ENCODE measurements around the gene GAN. TPM values are rescaled to one million over a fixed set of nuclear protein-coding genes. Genes with fewer than 3 reads are reported as not detected.

Gene GAN
- total RNA-seq, 1 experiment from 2014 or later, result 5.3 TPM

DNA sequence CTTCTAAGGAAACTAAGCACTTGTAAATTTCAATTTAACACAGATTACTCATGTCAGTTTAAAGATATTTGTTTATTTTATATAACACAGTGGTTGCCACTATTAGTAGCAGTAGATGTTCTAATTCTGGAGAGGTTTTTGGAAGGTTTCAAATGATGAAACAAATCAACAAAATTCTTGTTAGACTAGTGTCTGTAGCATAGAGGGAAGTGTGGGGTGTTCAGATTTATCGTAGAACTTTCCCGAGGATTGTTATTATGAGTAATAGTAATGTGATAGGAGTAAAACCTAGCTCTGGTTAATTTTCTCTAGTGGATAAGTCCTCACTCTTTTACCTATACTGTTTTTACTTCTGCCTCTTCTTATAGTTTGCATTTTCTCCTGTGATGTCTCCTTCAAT, 6.3 kb downstream of the GAN start:
- intact Hi-C loops (cut with micrococcal nuclease), result no loop called here

DNA sequence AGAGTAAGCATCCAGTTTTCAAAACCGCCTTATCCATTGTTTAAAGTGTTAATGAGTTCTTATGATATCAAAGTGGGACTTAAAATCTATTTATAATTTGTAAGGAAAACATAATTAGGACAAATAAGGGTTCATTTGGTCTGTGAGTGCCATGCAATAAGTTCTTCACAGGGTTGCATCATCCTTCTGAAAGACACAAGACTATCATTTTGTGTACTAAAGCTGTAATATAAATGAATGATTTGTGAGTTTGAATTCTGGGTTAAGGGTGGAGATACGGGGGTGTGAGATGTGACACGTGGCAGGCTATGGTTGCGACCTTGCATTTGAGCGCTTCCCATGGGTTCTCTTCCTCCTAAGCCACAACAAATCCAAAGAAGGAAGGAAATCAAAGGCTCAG, 6.8 kb downstream of the GAN start:
- no peaks in the 10 kb centered on the region for H3F3A ChIP-seq (ENCODE audit: low read length, unreplicated experiment)
- no peak overlapping the region for H3K9ac ChIP-seq (ENCODE audit: low read length)
- TF ChIP-seq EZH2 (IDR thresholded peaks at IDR 0.05; ENCODE audit: low read length, unreplicated experiment) (no peak), CTCF (conservative IDR thresholded peaks at IDR 0.05; ENCODE audit: low read depth, low read length) (no peak), EZH2phosphoT487 (IDR thresholded peaks at IDR 0.05; ENCODE audit: borderline replicate concordance, low read length) (no peak)
- no peaks in the 10 kb centered on the region for H3K27me3 ChIP-seq (ENCODE audit: low read length)
- ChIA-PET CTCF (no interaction called here), POLR2A (ENCODE audit: unreplicated experiment) (no interaction called here)
- peaks cover 14% of the 10 kb centered on the region for H3K4me1 ChIP-seq (ENCODE audit: insufficient read depth, low read length)
- no peak overlapping the region for H3K4me3 ChIP-seq (ENCODE audit: low read length)
- DNase-seq (no peak), ATAC-seq (no peak)
- no TSS peak for BruUV-seq (replicated peaks)
- no peak overlapping the region for H2AFZ ChIP-seq (ENCODE audit: low read length)
- intact Hi-C loops (cut with micrococcal nuclease), result no loop called here
- no peaks in the 10 kb centered on the region for H3K9me2 ChIP-seq (replicated peaks; ENCODE audit: low read length)
- no peaks in the 10 kb centered on the region for H3K9me3 ChIP-seq (ENCODE audit: low read length)
- 0 out of 2 replicates have a peak, but pooled peaks cover 13% of the 10 kb centered on the region for H4K20me1 ChIP-seq (ENCODE audit: low read length)
- no peak overlapping the region for H3K4me2 ChIP-seq (ENCODE audit: low read length)
- H3K27ac ChIP-seq (ENCODE audit: low read length), result no peak overlapping the region
- H3K36me3 ChIP-seq (ENCODE audit: low read depth, low read length), result no peaks in the 10 kb centered on the region
- H3K79me2 ChIP-seq (ENCODE audit: low read length), result peaks cover 92% of the 10 kb centered on the region

More for the DNA sequence above, 6.3 kb downstream of the GAN start:
- no peak overlapping the region for H3K4me3 ChIP-seq (ENCODE audit: low read length)
- no peaks in the 10 kb centered on the region for H3F3A ChIP-seq (ENCODE audit: low read length, unreplicated experiment)
- H2AFZ ChIP-seq (ENCODE audit: low read length), result no peak overlapping the region
- no peak overlapping the region for H3K27ac ChIP-seq (ENCODE audit: low read length)
- H3K9me3 ChIP-seq (ENCODE audit: low read length), result no peaks in the 10 kb centered on the region
- H3K9me2 ChIP-seq (replicated peaks; ENCODE audit: low read length), result no peaks in the 10 kb centered on the region
- H3K79me2 ChIP-seq (ENCODE audit: low read length), result peaks cover 95% of the 10 kb centered on the region
- no peak overlapping the region for H3K9ac ChIP-seq (ENCODE audit: low read length)
- ATAC-seq, result peak; percentile 42; the same call in 1 of the 2 replicates
- peaks cover 13% of the 10 kb centered on the region; the same call in 1 of the 2 replicates for H4K20me1 ChIP-seq (ENCODE audit: low read length)
- ChIA-PET CTCF (no interaction called here), POLR2A (ENCODE audit: unreplicated experiment) (no interaction called here)
- H3K36me3 ChIP-seq (ENCODE audit: low read depth, low read length), result no peaks in the 10 kb centered on the region
- DNase-seq, result no peak
- no TSS peak for BruUV-seq (replicated peaks)
- H3K27me3 ChIP-seq (ENCODE audit: low read length), result no peaks in the 10 kb centered on the region
- H3K4me1 ChIP-seq (ENCODE audit: insufficient read depth, low read length), result peaks cover 14% of the 10 kb centered on the region
- TF ChIP-seq EZH2 (IDR thresholded peaks at IDR 0.05; ENCODE audit: low read length, unreplicated experiment) (no peak), CTCF (conservative IDR thresholded peaks at IDR 0.05; ENCODE audit: low read depth, low read length) (no peak), EZH2phosphoT487 (IDR thresholded peaks at IDR 0.05; ENCODE audit: borderline replicate concordance, low read length) (no peak)
- no peak overlapping the region for H3K4me2 ChIP-seq (ENCODE audit: low read length)

DNA sequence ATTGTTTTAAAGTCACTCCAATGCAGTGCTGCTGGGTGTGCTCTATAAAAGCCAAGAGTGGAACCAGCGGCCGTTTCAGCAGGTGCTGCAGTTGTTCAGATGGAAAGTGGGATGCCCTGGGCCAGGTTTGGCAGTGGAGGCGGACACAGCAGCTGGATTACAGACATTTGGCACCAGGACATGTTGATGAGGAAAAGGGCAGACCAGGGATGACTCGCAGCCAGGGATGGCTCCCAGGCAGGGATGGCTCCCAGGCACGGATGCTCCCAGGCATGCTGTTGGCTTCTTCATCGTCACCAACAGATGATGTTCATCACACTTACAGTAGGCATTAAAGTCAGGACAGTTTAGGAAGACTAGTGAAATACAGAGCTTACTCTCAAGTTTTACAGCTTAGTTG, 10.0 kb downstream of the GAN start:
- H3K9me3 ChIP-seq (ENCODE audit: low read length), result no peaks in the 10 kb centered on the region
- no peak overlapping the region for H3K27ac ChIP-seq (ENCODE audit: low read length)
- TF ChIP-seq EZH2phosphoT487 (IDR thresholded peaks at IDR 0.05; ENCODE audit: borderline replicate concordance, low read length) (no peak), EZH2 (IDR thresholded peaks at IDR 0.05; ENCODE audit: low read length, unreplicated experiment) (no peak), CTCF (conservative IDR thresholded peaks at IDR 0.05; ENCODE audit: low read depth, low read length) (no peak)
- H3K4me2 ChIP-seq (ENCODE audit: low read length), result no peak overlapping the region
- no peaks in the 10 kb centered on the region for H3F3A ChIP-seq (ENCODE audit: low read length, unreplicated experiment)
- 0 out of 2 replicates have a peak, but pooled peaks cover 5% of the 10 kb centered on the region for H4K20me1 ChIP-seq (ENCODE audit: low read length)
- peaks cover 80% of the 10 kb centered on the region for H3K79me2 ChIP-seq (ENCODE audit: low read length)
- CTCF ChIA-PET, result no interaction called here
- ATAC-seq (no peak), DNase-seq (no peak)
- H3K9me2 ChIP-seq (replicated peaks; ENCODE audit: low read length), result no peaks in the 10 kb centered on the region
- POLR2A ChIA-PET (ENCODE audit: unreplicated experiment), result no interaction called here
- H2AFZ ChIP-seq (ENCODE audit: low read length), result no peak overlapping the region
- H3K4me3 ChIP-seq (ENCODE audit: low read length), result no peak overlapping the region
- H3K9ac ChIP-seq (ENCODE audit: low read length), result no peak overlapping the region
- no peaks in the 10 kb centered on the region for H3K27me3 ChIP-seq (ENCODE audit: low read length)
- peaks cover 2% of the 10 kb centered on the region; the same call in 1 of the 2 replicates for H3K4me1 ChIP-seq (ENCODE audit: insufficient read depth, low read length)
- no TSS peak for BruUV-seq (replicated peaks)
- intact Hi-C loops (cut with micrococcal nuclease), result no loop called here
- H3K36me3 ChIP-seq (ENCODE audit: low read depth, low read length), result no peaks in the 10 kb centered on the region
